Measurements from ENCODE around the gene SMURF2.
"Not testable (repeated sequence)": the region's sequence is repeated elsewhere in the genome, so short reads cannot be mapped to it uniquely, and the experiment has no call there.

The SMURF2 gene

DNA sequence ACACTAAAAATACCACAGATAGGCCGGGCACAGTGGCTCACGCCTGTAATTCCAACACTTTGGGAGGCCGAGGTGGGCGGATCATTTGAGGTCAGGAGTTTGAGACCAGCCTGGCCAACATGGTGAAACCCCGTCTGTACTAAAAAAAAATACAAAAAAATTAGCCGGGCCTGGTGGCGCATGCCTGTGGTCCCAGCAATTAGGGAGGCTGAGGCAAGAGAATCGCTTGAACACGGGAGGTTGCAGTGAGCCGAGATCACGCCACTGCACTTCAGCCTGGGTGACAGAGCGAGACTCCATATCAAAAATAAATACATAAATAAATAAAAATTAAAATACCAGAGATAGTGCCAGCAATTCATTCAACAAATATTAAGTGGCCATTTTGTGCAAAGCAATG, 1.7 kb upstream of the SMURF2 start:
- H3K9ac ChIP-seq (ENCODE audit: low read length); H3K36me3 ChIP-seq (ENCODE audit: control insufficient read depth, insufficient read depth, low read length, severe bottlenecking); DNase-seq (ENCODE audit: low read depth); H3K4me3 ChIP-seq (ENCODE audit: low read length); H3K27me3 ChIP-seq (replicated peaks; ENCODE audit: control insufficient read depth, insufficient read depth, low read length); H3K9me3 ChIP-seq (ENCODE audit: control insufficient read depth, low read length): not testable (repeated sequence)
- H3K4me1 ChIP-seq (ENCODE audit: control insufficient read depth, insufficient read depth, low read length), result peaks cover 17% of the 10 kb centered on the region

DNA sequence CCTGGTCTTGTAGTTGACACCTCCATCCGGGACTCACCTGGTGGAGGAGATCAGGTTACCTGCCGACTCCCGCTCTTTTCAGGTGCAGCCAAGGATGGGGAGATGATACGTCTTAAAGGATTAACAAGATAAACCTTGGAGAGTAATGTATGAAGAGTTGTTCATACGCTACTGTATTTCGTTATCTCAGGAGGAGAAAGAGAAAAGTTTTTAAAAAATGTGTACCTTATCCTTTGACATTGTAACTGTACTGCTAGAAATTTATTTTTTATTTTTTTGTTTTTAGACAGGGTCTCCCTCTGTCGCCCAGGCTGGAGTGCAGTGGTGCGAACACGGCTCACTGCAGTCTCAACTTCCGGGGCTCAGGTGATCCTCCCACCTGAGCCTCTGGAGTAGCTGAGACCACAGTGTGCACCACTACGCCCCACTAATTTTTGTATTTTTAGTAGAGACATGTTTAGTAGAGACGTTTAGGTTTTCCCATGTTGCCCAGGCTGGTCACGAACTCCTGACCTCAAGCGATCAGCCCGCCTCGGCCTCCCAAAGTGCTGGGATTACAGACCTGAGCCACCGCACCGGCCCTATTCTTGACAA, 764 bp upstream of the SMURF2 start:
- H3K4me1 ChIP-seq (ENCODE audit: control insufficient read depth, insufficient read depth, low read length), result peaks cover 26% of the 10 kb centered on the region
- H3K36me3 ChIP-seq (ENCODE audit: control insufficient read depth, insufficient read depth, low read length, severe bottlenecking), result no peaks in the 10 kb centered on the region
- peak overlapping the region; percentile 84 for H3K9ac ChIP-seq (ENCODE audit: low read length)
- DNase-seq (ENCODE audit: low read depth), result no peak
- no peaks in the 10 kb centered on the region for H3K27me3 ChIP-seq (replicated peaks; ENCODE audit: control insufficient read depth, insufficient read depth, low read length)
- H3K4me3 ChIP-seq (ENCODE audit: low read length), result peak overlapping the region; percentile 90
- no peaks in the 10 kb centered on the region for H3K9me3 ChIP-seq (ENCODE audit: control insufficient read depth, low read length)

DNA sequence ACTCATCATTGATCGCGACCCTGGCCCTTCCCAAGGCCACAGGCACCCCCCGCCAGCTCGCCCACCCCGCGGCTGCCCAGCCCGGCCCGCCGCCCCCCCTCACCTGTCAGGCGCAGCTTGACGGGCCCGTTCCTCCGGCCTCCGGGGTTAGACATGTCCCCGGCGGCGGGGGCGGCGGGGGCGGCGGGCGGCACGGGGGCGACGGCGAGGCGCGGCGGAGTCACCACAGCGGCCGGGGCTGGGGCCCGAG, 456 bp downstream of the SMURF2 start:
- Histone ChIP-seq H3K36me3 (ENCODE audit: control insufficient read depth, insufficient read depth, low read length, severe bottlenecking) (no peaks in the 10 kb centered on the region), H3K9ac (ENCODE audit: low read length) (peak overlapping the region; percentile 87), H3K4me1 (ENCODE audit: control insufficient read depth, insufficient read depth, low read length) (peaks cover 38% of the 10 kb centered on the region), H3K4me3 (ENCODE audit: low read length) (peak overlapping the region; percentile 92), H3K9me3 (ENCODE audit: control insufficient read depth, low read length) (no peaks in the 10 kb centered on the region), H3K27me3 (replicated peaks; ENCODE audit: control insufficient read depth, insufficient read depth, low read length) (no peaks in the 10 kb centered on the region)
- no peak for DNase-seq (ENCODE audit: low read depth)

DNA sequence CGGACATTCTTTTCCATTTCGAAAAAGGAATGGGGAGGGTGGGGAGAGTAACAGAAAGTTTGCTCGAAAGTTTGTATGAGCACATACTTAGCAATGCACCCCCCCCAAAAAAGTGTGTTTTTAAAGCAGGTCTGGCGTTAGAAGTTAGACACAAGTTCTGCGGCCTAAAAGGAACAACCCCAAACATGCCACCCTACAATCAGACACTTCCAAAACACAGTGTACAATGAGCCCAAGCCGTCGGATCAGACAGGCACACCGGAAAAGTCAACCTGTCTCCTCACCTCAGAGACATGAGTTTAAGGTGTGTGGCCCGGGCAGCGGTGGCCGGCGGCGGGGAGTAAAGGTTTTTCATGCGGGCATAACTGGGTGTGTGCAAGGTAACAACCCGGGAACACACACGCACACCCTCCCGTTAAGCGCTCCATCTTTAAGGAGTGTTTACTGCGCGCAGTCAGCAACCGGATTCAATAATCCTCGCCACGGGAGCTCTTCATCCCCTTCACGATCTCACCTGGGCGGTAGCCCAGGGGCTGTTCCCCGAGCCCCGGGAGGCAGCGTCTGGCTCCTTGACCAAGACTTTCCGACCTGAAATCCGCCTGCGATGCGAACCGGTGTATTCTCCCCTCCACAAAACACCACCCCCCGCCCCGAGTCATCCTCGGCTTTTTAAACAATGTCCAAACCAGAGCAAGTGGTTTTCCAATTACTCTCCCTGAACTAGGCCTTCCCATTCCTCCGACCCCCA, 955 bp downstream of the SMURF2 start:
- peak; percentile 58 for DNase-seq (ENCODE audit: low read depth)
- peaks cover 40% of the 10 kb centered on the region for H3K4me1 ChIP-seq (ENCODE audit: control insufficient read depth, insufficient read depth, low read length)
- peak overlapping the region; percentile 87 for H3K9ac ChIP-seq (ENCODE audit: low read length)
- not testable (repeated sequence) for H3K27me3 ChIP-seq (replicated peaks; ENCODE audit: control insufficient read depth, insufficient read depth, low read length); H3K9me3 ChIP-seq (ENCODE audit: control insufficient read depth, low read length); H3K36me3 ChIP-seq (ENCODE audit: control insufficient read depth, insufficient read depth, low read length, severe bottlenecking)
- peak overlapping the region; percentile 92 for H3K4me3 ChIP-seq (ENCODE audit: low read length)

DNA sequence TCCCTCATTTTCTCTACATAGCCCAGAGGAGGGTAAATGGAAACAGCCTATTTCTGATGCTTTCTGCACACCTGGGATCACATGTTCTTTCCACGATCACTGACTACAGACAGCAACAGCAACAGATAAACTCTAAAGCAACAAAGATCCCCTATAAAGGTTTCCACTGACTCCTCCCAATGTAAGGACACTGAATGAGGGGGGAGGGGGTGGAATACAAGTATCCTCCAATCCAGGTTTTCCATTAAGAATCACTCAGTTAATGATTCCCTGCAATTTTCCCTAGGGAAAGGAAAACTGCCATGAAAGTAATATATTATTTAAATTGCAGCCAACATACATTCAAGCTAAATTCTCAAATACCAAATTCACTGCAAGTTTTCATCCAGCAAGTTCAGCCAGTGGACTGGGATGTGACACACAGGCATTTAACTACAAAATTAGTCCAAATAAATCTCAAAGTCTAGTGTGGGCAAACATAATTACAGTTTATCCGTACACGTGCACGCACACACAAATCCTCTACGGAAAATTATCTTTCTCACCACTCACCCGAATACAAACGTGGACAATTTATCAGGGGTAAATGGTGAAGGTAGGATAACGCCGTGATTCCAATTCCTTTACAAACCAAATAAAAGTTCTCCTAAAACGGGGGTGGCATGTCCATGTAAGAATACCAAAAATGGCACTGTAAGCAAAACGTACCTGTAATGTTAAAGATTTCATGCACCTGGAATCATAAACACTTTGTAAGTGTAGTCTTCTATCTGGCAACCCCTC, 1.7 kb downstream of the SMURF2 start:
- H3K36me3 ChIP-seq (ENCODE audit: control insufficient read depth, insufficient read depth, low read length, severe bottlenecking); H3K9me3 ChIP-seq (ENCODE audit: control insufficient read depth, low read length); H3K27me3 ChIP-seq (replicated peaks; ENCODE audit: control insufficient read depth, insufficient read depth, low read length): not testable (repeated sequence)
- H3K4me3 ChIP-seq (ENCODE audit: low read length), result peak overlapping the region; percentile 92
- H3K9ac ChIP-seq (ENCODE audit: low read length), result peak overlapping the region; percentile 87
- peaks cover 40% of the 10 kb centered on the region for H3K4me1 ChIP-seq (ENCODE audit: control insufficient read depth, insufficient read depth, low read length)
- DNase-seq (ENCODE audit: low read depth), result peak; percentile 67

DNA sequence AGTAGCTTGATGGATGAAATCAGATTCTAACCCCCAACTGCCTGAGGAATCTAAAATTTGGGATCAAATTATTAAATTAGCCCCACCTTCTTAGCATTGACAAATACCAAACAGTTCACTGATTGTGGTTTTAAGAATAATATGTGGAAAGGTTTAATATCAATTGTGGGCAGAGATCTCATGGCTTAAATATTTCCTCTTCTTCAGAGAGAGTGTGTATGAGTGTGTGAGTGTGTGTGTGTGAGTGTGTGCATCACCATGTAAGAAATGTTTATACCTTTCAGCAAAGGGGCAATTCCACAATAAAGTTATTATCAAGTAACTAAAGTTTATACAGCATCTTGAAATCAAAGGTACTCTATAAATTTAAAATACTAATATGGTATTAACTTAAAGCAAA, 3.2 kb downstream of the SMURF2 start:
- Histone ChIP-seq H3K4me3 (ENCODE audit: low read length) (peak overlapping the region; percentile 11), H3K27me3 (replicated peaks; ENCODE audit: control insufficient read depth, insufficient read depth, low read length) (no peaks in the 10 kb centered on the region), H3K36me3 (ENCODE audit: control insufficient read depth, insufficient read depth, low read length, severe bottlenecking) (no peaks in the 10 kb centered on the region), H3K4me1 (ENCODE audit: control insufficient read depth, insufficient read depth, low read length) (peaks cover 38% of the 10 kb centered on the region), H3K9me3 (ENCODE audit: control insufficient read depth, low read length) (no peaks in the 10 kb centered on the region), H3K9ac (ENCODE audit: low read length) (peak overlapping the region; percentile 21)
- peak; percentile 49 for DNase-seq (ENCODE audit: low read depth)

DNA sequence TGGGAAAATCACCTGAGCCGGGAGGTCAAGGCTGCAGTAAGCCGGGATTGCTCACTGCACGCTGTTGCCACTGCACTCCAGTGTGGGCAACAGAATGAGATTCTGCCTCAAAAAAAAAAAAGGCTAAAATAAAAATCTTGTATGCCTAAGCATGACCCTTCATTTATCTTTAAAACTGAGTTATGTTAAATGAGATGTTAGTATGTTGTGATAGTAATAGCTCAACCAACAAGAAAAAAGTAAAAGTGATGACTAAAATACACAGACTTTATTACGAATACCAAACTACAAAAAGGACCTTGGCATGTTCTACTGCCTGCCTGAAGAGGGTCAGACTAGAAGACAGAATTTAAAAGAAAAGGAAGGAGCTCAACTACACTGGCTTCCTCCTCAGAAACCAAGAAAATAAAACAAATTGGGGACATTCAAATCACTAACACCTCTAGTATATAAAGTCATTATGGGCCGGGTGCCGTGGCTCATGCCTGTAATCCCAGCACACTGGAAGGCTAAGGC, 4.4 kb downstream of the SMURF2 start:
- H3K4me1 ChIP-seq (ENCODE audit: control insufficient read depth, insufficient read depth, low read length), result peaks cover 47% of the 10 kb centered on the region
- no peaks in the 10 kb centered on the region for H3K27me3 ChIP-seq (replicated peaks; ENCODE audit: control insufficient read depth, insufficient read depth, low read length)
- peak overlapping the region; percentile 42 for H3K9ac ChIP-seq (ENCODE audit: low read length)
- H3K9me3 ChIP-seq (ENCODE audit: control insufficient read depth, low read length), result no peaks in the 10 kb centered on the region
- no peaks in the 10 kb centered on the region for H3K36me3 ChIP-seq (ENCODE audit: control insufficient read depth, insufficient read depth, low read length, severe bottlenecking)
- DNase-seq (ENCODE audit: low read depth), result no peak
- H3K4me3 ChIP-seq (ENCODE audit: low read length), result peak overlapping the region; percentile 44

- no peak for DNase-seq (ENCODE audit: low read depth)
- H3K9me3 ChIP-seq (ENCODE audit: control insufficient read depth, low read length), result no peaks in the 10 kb centered on the region
- H3K9ac ChIP-seq (ENCODE audit: low read length), result no peak overlapping the region
- H3K27me3 ChIP-seq (replicated peaks; ENCODE audit: control insufficient read depth, insufficient read depth, low read length), result no peaks in the 10 kb centered on the region
- H3K36me3 ChIP-seq (ENCODE audit: control insufficient read depth, insufficient read depth, low read length, severe bottlenecking), result no peaks in the 10 kb centered on the region
- H3K4me1 ChIP-seq (ENCODE audit: control insufficient read depth, insufficient read depth, low read length), result peaks cover 57% of the 10 kb centered on the region
- H3K4me3 ChIP-seq (ENCODE audit: low read length), result no peak overlapping the region
Observed at GRCh38 chr17:64655704-64656103, 6.4 kb downstream of the SMURF2 start.

DNA sequence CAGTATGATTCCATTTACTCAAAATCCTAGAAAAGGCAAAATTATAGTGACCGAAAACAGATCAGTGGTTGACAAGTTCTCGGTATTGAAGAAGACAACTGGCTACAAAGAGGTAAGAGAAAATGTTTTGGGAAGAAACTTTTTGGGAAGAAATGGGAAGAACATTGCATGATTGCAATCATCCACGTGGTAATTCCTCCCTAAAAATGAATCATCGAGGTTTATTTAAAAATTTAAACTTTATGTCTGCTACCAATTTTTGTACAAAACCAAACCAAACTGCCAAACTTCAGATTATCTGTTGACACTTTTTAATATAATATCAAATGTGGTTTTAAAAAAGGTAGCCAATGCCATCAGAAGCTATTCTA, 8.1 kb downstream of the SMURF2 start:
- H3K27me3 ChIP-seq (replicated peaks; ENCODE audit: control insufficient read depth, insufficient read depth, low read length), result no peaks in the 10 kb centered on the region
- no peaks in the 10 kb centered on the region for H3K36me3 ChIP-seq (ENCODE audit: control insufficient read depth, insufficient read depth, low read length, severe bottlenecking)
- peak overlapping the region; percentile 43 for H3K9ac ChIP-seq (ENCODE audit: low read length)
- peak; percentile 56 for DNase-seq (ENCODE audit: low read depth)
- no peaks in the 10 kb centered on the region for H3K9me3 ChIP-seq (ENCODE audit: control insufficient read depth, low read length)
- peak overlapping the region; percentile 24 for H3K4me3 ChIP-seq (ENCODE audit: low read length)
- peaks cover 50% of the 10 kb centered on the region for H3K4me1 ChIP-seq (ENCODE audit: control insufficient read depth, insufficient read depth, low read length)

- Histone ChIP-seq H3K4me1 (ENCODE audit: control insufficient read depth, insufficient read depth, low read length) (peaks cover 50% of the 10 kb centered on the region), H3K36me3 (ENCODE audit: control insufficient read depth, insufficient read depth, low read length, severe bottlenecking) (no peaks in the 10 kb centered on the region), H3K4me3 (ENCODE audit: low read length) (peak overlapping the region; percentile 24), H3K9me3 (ENCODE audit: control insufficient read depth, low read length) (no peaks in the 10 kb centered on the region), H3K27me3 (replicated peaks; ENCODE audit: control insufficient read depth, insufficient read depth, low read length) (no peaks in the 10 kb centered on the region), H3K9ac (ENCODE audit: low read length) (peak overlapping the region; percentile 43)
- peak; percentile 82 for DNase-seq (ENCODE audit: low read depth)
Observed at GRCh38 chr17:64653325-64653984, 8.7 kb downstream of the SMURF2 start.

- Histone ChIP-seq H3K9me3 (ENCODE audit: control insufficient read depth, low read length) (no peaks in the 10 kb centered on the region), H3K4me1 (ENCODE audit: control insufficient read depth, insufficient read depth, low read length) (peaks cover 36% of the 10 kb centered on the region), H3K4me3 (ENCODE audit: low read length) (no peak overlapping the region), H3K9ac (ENCODE audit: low read length) (peak overlapping the region; percentile 46), H3K36me3 (ENCODE audit: control insufficient read depth, insufficient read depth, low read length, severe bottlenecking) (peaks cover under 1% of the 10 kb centered on the region), H3K27me3 (replicated peaks; ENCODE audit: control insufficient read depth, insufficient read depth, low read length) (no peaks in the 10 kb centered on the region)
- DNase-seq (ENCODE audit: low read depth), result peak; percentile 40
Observed at GRCh38 chr17:64651889-64652288, 10.2 kb downstream of the SMURF2 start.
